Activated CD4-positive, alpha-beta T cell treated with anti-CD3 and anti-CD28 coated beads for 24 hours (primary cell): ENCODE results near the gene MTMR10.

Experiments used
- DNase-seq, 2 donors: peaks; one replicate each; pipeline ENCODE4 v3.0.0-alpha.2; 2020; ENCODE audit warnings: low read depth in 2 of 2

Gene MTMR10

GRCh38 chr15:30991255-30992235 lies at the start of gene MTMR10:
TSS of gene MTMR10 (minus strand) at chr15:30991628. CDS start at chr15:30991506, 122 bp downstream.
- DNase-seq, result peak; percentile 50 to 52

GRCh38 chr15:31040611-31041010 lies 49.2 kb upstream of the MTMR10 start:
- no peak for DNase-seq

DNA sequence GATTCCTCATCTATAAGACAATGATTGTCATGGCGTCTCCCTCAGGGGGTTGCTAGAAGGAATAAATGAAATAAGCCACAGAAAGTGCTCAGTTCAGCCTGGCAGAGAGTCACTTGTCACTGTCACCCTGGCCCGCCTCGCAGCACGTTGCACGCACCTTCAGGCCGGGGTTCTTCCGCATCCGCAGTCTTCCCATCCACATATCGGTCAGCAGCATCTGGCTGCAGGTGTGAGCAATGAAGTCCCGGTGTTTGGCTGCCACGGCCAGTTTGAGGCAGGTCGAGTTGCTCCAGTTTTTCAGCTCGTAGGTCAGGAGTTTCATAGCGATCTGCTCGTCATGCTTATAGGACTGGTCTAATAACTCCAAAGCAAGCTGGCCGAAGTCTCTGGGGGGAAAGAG lies 48.5 kb upstream of the MTMR10 start:
- DNase-seq, result no peak

- DNase-seq, result no peak
Observed at GRCh38 chr15:31037731-31038477, 46.5 kb upstream of the MTMR10 start.

DNA sequence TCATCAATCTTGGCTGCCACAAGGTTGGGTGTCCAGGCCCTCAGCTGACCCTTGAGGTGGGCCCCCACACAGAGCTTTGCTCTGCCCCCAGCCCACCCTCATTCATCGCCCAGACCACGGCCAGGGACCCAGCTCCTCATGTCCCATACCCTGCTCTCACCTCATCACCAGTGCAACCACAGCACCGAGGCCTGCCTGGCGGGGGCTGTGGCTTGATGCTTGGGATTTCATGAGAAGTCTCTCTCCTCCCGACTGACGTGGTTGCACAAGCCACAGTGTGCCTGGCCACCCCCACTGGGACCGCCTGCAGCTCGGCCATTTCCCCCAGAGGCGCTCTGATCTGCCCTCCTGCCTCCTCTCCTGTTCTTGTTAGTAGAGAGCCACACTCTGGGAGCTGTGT lies 45.4 kb upstream of the MTMR10 start:
- DNase-seq, result no peak

- no peak for DNase-seq
Observed at GRCh38 chr15:31035610-31036009, 44.2 kb upstream of the MTMR10 start.

- DNase-seq, result no peak
Observed at GRCh38 chr15:31034152-31034551, 42.7 kb upstream of the MTMR10 start.

GRCh38 chr15:31032961-31033371 lies 41.5 kb upstream of the MTMR10 start:
- no peak for DNase-seq

DNA sequence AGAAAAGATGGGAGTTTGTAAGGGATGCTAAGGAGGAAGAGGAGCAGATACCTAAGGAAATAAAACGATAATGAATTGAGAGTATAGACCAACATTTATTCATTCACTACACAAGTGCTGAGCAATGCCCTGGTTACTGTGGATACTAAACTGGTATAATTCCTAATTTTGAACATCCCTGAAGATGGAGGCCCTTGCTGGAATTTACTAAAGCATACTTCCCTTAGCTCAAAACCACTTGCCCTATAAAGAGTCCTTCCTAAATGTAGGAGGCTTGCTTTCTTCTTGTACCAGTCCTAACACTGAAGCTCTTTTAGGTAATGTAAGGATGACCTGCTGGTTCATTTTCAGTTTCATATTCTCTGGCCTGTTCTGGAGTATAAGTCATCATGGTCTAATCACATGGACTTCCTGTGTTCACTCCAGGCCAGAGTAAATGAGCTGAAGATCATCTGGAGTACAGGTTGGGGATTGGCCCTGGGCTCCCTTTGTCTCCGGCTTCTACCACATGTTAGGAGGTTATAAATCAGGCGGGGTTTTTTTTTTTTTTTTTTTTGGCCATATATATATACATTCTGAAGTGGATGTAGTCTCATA lies 40.1 kb upstream of the MTMR10 start:
- no peak for DNase-seq

DNA sequence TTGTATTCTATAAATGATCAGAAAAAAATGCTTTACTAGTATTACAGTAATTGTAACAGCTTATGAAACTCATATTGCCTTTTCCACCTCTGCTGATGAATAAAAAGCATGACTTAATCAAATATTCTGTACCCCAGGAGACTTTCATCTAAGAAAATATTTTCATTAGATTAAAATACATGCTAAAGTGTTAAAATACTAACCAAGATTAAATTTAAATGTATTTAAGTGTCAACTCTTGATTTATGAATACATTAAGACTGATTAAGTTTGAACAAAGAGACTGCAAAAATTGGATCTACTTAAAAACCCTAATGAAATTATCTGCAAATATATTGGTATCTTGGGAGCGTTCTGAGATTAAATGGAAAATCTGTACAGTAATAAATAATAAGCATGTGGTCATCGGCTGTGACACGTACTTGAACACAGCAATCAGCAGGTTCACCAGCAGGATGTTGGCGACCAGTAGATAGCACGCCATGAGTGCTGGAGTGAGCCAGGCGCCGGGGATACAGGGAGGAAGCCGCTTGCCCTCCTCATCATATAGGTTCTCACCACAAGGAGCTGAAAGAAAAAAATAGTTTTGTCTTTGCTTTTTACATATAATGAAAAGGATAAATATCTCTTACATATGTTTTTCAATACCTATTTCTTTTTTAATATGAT lies 36.6 kb upstream of the MTMR10 start:
- no peak for DNase-seq

GRCh38 chr15:31025996-31026395 lies 34.6 kb upstream of the MTMR10 start:
- no peak for DNase-seq

- no peak for DNase-seq
Observed at GRCh38 chr15:31024979-31025378, 33.6 kb upstream of the MTMR10 start.

DNA sequence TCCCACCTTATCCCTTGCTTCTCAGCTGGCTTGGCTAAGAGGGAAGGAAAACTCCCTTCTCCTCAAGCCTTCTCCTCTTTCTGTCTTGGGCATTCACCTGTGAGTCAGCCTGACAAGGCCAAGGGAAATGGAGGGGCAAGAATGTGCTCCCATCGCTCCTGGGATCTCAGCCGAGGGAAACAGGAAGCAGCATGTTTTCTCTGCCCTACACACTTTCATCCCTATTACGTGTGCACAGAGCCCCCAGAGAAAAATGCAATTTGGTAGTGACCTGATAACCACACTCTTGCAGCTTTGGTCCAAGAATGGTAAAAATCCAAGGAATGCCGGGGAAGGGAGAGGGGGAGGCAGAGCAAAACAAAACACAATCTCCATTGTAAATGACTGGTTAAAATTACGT lies 32.9 kb upstream of the MTMR10 start:
- no peak for DNase-seq

- no peak for DNase-seq
Observed at GRCh38 chr15:31023841-31024240, 32.4 kb upstream of the MTMR10 start.

- DNase-seq, result no peak
Observed at GRCh38 chr15:31021067-31021665, 29.7 kb upstream of the MTMR10 start.

DNA sequence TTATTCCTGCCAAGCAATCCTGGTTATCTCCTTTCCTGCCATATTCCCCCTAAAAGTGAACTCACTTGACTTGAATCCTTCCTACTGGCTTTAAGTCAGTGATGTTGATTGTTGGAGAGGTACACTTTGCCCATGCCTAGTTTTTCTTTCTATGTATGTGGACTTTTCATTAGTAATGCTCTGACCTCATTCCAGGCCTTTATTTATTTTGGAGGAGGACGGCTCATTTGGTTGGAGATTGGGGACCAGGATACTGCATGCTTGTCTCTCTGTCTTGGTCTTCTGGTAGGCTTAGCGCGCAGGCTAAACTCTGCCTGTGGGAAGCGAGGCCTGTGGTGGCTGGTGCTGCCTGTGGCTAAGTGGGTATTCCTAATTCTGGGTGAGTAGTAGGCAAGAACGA lies 29.1 kb upstream of the MTMR10 start:
- no peak for DNase-seq

GRCh38 chr15:31019986-31020385 lies 28.6 kb upstream of the MTMR10 start:
- DNase-seq, result no peak

GRCh38 chr15:31017311-31017710 lies 25.9 kb upstream of the MTMR10 start:
- DNase-seq, result no peak

GRCh38 chr15:31016446-31016915 lies 25.1 kb upstream of the MTMR10 start:
- no peak for DNase-seq

GRCh38 chr15:31014608-31014925 lies 23.1 kb upstream of the MTMR10 start:
- no peak for DNase-seq

DNA sequence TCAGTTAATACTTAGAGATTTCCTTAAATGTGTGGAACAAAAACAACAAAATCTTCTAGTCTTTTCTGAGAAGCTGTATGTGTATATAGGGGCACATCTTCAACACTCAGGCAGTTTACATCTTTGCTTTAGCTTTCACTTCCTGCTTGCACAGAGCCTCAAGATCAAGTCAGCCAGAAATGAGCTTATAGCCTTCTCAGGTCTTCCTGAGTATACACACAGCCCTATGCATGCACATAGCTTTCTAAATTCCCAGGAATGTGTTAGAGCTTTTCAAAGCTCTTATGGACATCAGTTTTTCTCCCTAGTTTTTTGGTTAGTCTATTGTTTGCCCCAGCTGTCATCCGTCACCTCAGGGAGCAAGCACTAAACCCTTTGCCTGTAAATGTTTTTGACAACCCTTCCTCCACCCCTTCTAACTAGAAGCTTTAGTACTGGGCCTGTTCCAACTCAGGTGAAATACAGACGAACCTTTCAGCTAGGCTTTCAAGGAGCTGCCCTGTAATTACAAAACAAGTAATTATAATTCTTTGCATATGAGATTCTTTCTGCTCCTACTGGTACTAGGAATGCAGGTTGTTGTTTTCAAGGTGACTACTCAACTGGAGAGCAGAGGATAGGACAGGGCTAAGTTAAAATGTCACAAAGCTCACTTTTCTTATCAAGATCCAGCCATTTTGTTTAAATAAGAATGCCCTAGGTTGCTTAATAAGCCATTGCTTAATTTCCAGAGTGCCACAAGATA lies 22.6 kb upstream of the MTMR10 start:
- DNase-seq, result no peak
